ENCODE measurements around the gene LRIG1. TPM values are rescaled to one million over a fixed set of nuclear protein-coding genes. Genes with fewer than 3 reads are reported as not detected.

LRIG1 gene
- total RNA-seq, 1 experiment from 2014 or later, result 5.3 TPM

GRCh38 chr3:66394019-66394752 is 106.6 kb downstream of the LRIG1 start:
- CTCF ChIA-PET, result no interaction called here
- no peak for TF ChIP-seq CTCF (IDR thresholded peaks at IDR 0.05)
- no peak for TF ChIP-seq TCF7L2 (IDR thresholded peaks at IDR 0.05; ENCODE audit: low read depth, low read length)
- no peak for TF ChIP-seq SIN3A (IDR thresholded peaks at IDR 0.05; ENCODE audit: borderline replicate concordance, insufficient read depth, low read depth, low read length)
- TF ChIP-seq POLR2AphosphoS5 (IDR thresholded peaks at IDR 0.05; ENCODE audit: low read depth, low read length), result no peak
- no peak for TF ChIP-seq REST (IDR thresholded peaks at IDR 0.05; ENCODE audit: insufficient read depth in 1 of 2, low read depth in 2 of 2, low read length in 1 of 2)
- Histone ChIP-seq H3K4me3 (ENCODE audit: low read depth in 2 of 2, low read length in 2 of 2) (no peak overlapping the region), H3K27ac (ENCODE audit: low read length) (no peak overlapping the region), H3K36me3 (ENCODE audit: control insufficient read depth, insufficient read depth, low read length) (no peaks in the 10 kb centered on the region), H3K27me3 (ENCODE audit: control insufficient read depth, insufficient read depth, low read length) (no peaks in the 10 kb centered on the region), H3K9me3 (ENCODE audit: control insufficient read depth, insufficient read depth, low read depth, low read length) (no peaks in the 10 kb centered on the region), H3K4me1 (ENCODE audit: control insufficient read depth, insufficient read depth, low read length) (no peaks in the 10 kb centered on the region)
- no TSS peak for BruUV-seq (replicated peaks)
- DNase-seq (ENCODE audit: low read depth, low spot score) (no peak), ATAC-seq (no peak)
- POLR2A ChIA-PET, result no interaction called here
- intact Hi-C loops (cut with micrococcal nuclease; ENCODE audit: unreplicated experiment), result no loop called here
- in situ Hi-C loops (cut with HindIII; ENCODE audit: low pct_unique_long_range_greater_than_20kb, low sequenced_read_pairs), result no loop called here

DNA sequence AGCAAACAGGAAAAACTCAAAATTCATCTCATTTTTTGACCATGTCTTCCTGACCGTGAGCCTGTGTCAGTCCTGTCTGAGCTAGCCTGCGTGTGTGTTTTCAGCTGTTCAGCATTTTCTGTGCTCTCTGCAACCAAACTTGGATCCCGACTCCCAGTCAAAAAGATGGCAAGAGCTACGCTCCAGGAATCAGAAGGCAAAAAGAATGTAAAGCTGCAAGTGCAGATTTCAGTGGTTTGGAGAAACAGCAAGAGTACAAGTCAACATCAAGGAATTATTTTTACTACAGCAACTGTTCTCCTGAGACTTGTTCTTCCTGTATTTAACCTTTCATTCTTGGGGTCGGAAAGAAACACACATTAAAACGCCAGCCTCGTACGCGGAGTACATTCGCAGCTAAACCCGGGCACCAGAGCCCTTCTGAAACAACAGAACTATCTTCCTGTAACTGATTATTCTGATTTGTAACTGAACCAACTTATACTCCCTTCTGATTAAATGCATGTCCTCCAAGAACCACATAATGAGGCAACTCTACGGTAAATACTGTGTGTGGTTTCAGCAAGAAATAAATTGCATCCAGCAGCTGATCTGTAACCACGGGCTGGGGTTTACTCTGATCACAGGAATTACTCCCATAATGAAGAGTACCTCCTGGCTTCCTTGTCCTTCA is 107.4 kb downstream of the LRIG1 start:
- Histone ChIP-seq H3K9me3 (ENCODE audit: control insufficient read depth, insufficient read depth, low read depth, low read length) (no peaks in the 10 kb centered on the region), H3K36me3 (ENCODE audit: control insufficient read depth, insufficient read depth, low read length) (no peaks in the 10 kb centered on the region), H3K27ac (ENCODE audit: low read length) (no peak overlapping the region), H3K4me1 (ENCODE audit: control insufficient read depth, insufficient read depth, low read length) (no peaks in the 10 kb centered on the region), H3K27me3 (ENCODE audit: control insufficient read depth, insufficient read depth, low read length) (no peaks in the 10 kb centered on the region), H3K4me3 (ENCODE audit: low read depth in 2 of 2, low read length in 2 of 2) (no peak overlapping the region)
- BruUV-seq (replicated peaks), result no TSS peak
- CTCF ChIA-PET, result no interaction called here
- intact Hi-C loops (cut with micrococcal nuclease; ENCODE audit: unreplicated experiment) (no loop called here), in situ Hi-C loops (cut with HindIII; ENCODE audit: low pct_unique_long_range_greater_than_20kb, low sequenced_read_pairs) (no loop called here)
- ATAC-seq (no peak), DNase-seq (ENCODE audit: low read depth, low spot score) (no peak)
- TF ChIP-seq SIN3A (IDR thresholded peaks at IDR 0.05; ENCODE audit: borderline replicate concordance, insufficient read depth, low read depth, low read length), result no peak
- TF ChIP-seq CTCF (IDR thresholded peaks at IDR 0.05), result no peak
- TF ChIP-seq POLR2AphosphoS5 (IDR thresholded peaks at IDR 0.05; ENCODE audit: low read depth, low read length), result no peak
- TF ChIP-seq REST (IDR thresholded peaks at IDR 0.05; ENCODE audit: insufficient read depth in 1 of 2, low read depth in 2 of 2, low read length in 1 of 2), result no peak
- no peak for TF ChIP-seq TCF7L2 (IDR thresholded peaks at IDR 0.05; ENCODE audit: low read depth, low read length)
- POLR2A ChIA-PET, result no interaction called here

Measured in Panc1 (cell line).